Lower leg skin (tissue), 4 donors: ENCODE data around the gene SMAD9. TPM values are rescaled to one million over a fixed set of nuclear protein-coding genes. Genes with fewer than 3 reads are reported as not detected.

ENCODE experiments used
- DNase-seq, 2 donors: peaks; one replicate each; pipeline ENCODE4 v3.0.0-alpha.2; 2019; ENCODE audit warnings: low spot score in 2 of 2
- H3K4me3 ChIP-seq: fragments of 200-600 bp; sonication (generic); 2 replicates; pipeline ENCODE4 v1.5.1; 2017; ENCODE audit warnings: mild to moderate bottlenecking, low read depth; ENCODE audit not compliant: poor library complexity, severe bottlenecking
- POLR2A ChIP-seq, 2 donors: fragments of 450-650 bp; IDR thresholded peaks; one replicate each; pipeline ENCODE4 v1.6.1; 2016 to 2017; ENCODE audit warnings: antibody characterized with exemption in 2 of 2, mild to moderate bottlenecking in 1 of 2, moderate library complexity in 1 of 2
- WGBS, 2 donors: methylation state at CpG; one replicate each; pipeline ENCODE4 v1.1.5; 2018; 5-methylcytosine and 5-hydroxymethylcytosine counted together
- intact Hi-C: fragments of 100-400 bp; cut with DNase I; formaldehyde crosslinking; loops from one replicate; pipeline ENCODE4 v1.15.0; 2023; ENCODE audit warnings: low total_unique reads
- total RNA-seq, 4 donors: library from RNA; depleted of rRNA; stranded (reverse); fragments of >200 nt; gene quantifications; one replicate each; pipeline ENCODE4 v1.1.0, GENCODE V29; 2016
- TF ChIP-seq, protein P1 (sequence below), 3 donors: fragments of 450-650 bp; IDR thresholded peaks; one replicate each; pipeline ENCODE4 v1.5.1; 2016; ENCODE audit warnings: antibody characterized with exemption in 3 of 3, mild to moderate bottlenecking in 3 of 3, moderate library complexity in 2 of 3

Gene SMAD9
- total RNA-seq, result 1 to 10 TPM; 1.4 to 4.4 (median 2.2) TPM

DNA sequence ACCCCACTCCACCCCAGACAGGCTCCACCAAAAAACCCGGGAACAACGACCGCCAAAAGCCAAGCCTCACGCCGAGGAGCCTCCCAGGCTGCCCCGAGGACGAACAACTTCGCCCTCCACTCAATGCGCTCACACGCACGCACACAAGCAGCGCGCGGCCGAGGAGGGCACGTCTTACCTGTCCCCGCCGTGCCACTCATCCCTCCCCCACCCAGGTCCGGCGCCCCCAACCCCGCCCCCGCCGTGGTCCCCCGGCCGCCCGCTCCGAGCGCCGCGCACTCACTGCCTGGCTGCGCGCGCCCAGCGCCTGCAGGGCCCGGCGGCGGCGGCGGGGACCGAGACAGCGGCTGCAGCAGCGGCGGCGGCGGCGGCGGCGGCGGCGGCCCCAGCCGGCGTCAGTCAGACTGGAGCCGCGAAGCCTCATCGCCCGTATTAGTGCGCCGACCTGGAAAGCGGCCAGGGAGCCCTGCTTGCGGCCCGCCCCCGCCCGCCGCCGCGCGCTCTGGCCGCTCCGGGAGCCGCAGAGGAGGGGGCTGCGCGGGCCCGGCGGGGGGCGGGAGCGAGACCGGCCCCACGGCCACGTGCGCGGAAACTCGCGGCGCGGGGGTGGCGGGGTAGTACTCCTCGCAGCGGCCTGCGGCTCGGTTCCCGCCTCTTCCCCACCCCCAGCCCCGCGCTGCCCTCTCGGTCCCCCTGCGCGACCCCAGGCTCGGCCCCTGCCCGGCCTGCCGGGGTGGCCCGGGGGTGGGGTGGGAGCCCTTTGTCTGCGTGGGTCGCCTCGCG is at the start of gene SMAD9:
Gene SMAD9 (minus strand): TSS at position 406 of the 783 bp plus-strand sequence. CDS start 40,549 bp downstream, outside the sequence.
- WGBS, 2 donors, result 2 to 5% methylated on average over 9 to 40 of the region's 104 CpGs
- DNase-seq, result peak; percentile 46 to 90
- TF ChIP-seq POLR2A (IDR thresholded peaks at IDR 0.05), result no peak
- TF ChIP-seq, protein P1, sequence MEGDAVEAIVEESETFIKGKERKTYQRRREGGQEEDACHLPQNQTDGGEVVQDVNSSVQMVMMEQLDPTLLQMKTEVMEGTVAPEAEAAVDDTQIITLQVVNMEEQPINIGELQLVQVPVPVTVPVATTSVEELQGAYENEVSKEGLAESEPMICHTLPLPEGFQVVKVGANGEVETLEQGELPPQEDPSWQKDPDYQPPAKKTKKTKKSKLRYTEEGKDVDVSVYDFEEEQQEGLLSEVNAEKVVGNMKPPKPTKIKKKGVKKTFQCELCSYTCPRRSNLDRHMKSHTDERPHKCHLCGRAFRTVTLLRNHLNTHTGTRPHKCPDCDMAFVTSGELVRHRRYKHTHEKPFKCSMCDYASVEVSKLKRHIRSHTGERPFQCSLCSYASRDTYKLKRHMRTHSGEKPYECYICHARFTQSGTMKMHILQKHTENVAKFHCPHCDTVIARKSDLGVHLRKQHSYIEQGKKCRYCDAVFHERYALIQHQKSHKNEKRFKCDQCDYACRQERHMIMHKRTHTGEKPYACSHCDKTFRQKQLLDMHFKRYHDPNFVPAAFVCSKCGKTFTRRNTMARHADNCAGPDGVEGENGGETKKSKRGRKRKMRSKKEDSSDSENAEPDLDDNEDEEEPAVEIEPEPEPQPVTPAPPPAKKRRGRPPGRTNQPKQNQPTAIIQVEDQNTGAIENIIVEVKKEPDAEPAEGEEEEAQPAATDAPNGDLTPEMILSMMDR (IDR thresholded peaks at IDR 0.05), result no peak

GRCh38 chr13:36966404-36966803 is 46.4 kb upstream of the SMAD9 start:
- H3K4me3 ChIP-seq, result no peak overlapping the region
- 97 to 99% methylated on average over 4 of the region's 4 CpGs for WGBS, 2 donors
- TF ChIP-seq, protein P1 (IDR thresholded peaks at IDR 0.05), result no peak
- TF ChIP-seq POLR2A (IDR thresholded peaks at IDR 0.05), result no peak
- DNase-seq, result no peak
- intact Hi-C loops, result no loop called here

More for the DNA sequence above, at the start of gene SMAD9:
- intact Hi-C loops, result no loop called here
- H3K4me3 ChIP-seq, result peak within 1 kb of the TSS; percentile 35

GRCh38 chr13:36965767-36966166 is 45.7 kb upstream of the SMAD9 start:
- 73 to 76% methylated on average over 2 of the region's 2 CpGs for WGBS, 2 donors
- TF ChIP-seq POLR2A (IDR thresholded peaks at IDR 0.05), result no peak
- TF ChIP-seq, protein P1 (IDR thresholded peaks at IDR 0.05), result no peak
- H3K4me3 ChIP-seq, result no peak overlapping the region
- intact Hi-C loops, result no loop called here
- no peak for DNase-seq

- TF ChIP-seq, protein P1 (IDR thresholded peaks at IDR 0.05), result no peak
- TF ChIP-seq POLR2A (IDR thresholded peaks at IDR 0.05), result no peak
- no peak overlapping the region for H3K4me3 ChIP-seq
- intact Hi-C loops, result no loop called here
Observed at GRCh38 chr13:36959456-36960116, 39.5 kb upstream of the SMAD9 start.

DNA sequence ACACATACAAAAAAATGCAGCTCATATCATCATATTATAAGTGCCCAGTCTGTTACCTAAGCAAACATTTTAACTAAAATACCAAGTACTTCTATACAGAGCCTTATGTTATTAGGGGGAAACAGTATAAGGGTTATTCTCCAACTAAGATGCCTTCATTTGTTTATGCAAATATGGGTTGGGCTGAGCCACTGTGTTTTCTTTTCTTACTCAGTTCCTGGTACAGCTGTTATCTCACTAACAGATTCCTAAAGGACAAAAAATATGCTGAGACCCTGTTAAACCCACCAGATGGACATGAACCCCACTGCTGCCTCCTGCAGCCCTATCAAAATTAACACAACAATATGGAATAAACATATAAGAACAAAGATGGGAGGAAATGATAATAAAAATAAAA is 34.5 kb upstream of the SMAD9 start:
- intact Hi-C loops, result no loop called here
- no peak overlapping the region for H3K4me3 ChIP-seq
- TF ChIP-seq, protein P1 (IDR thresholded peaks at IDR 0.05), result no peak
- no peak for TF ChIP-seq POLR2A (IDR thresholded peaks at IDR 0.05)
- DNase-seq, result no peak

More at GRCh38 chr13:36959456-36960116, 39.5 kb upstream of the SMAD9 start:
- 78 to 91% methylated on average over 2 of the region's 2 CpGs for WGBS, 2 donors
- no peak for DNase-seq
